Tibial nerve (tissue), 3 donors: ENCODE results near the gene STK26.

Experiments used
- POLR2A ChIP-seq, 2 donors: fragments of 450-650 bp; IDR thresholded peaks; one replicate each; pipeline ENCODE4 v1.6.1; 2017; ENCODE audit warnings: antibody characterized with exemption in 2 of 2, mild to moderate bottlenecking in 2 of 2, moderate library complexity in 2 of 2
- TF ChIP-seq, protein P1 (sequence below), 5 experiments: fragments of 200-600 bp in 3 of 5; fragments of 450-650 bp in 2 of 5; sonication (generic) in 3 of 5; IDR thresholded peaks; one replicate each; pipeline ENCODE4 v1.5.1; 2016 to 2019; ENCODE audit warnings: antibody characterized with exemption in 5 of 5, mild to moderate bottlenecking in 3 of 5, moderate library complexity in 2 of 5

DNA sequence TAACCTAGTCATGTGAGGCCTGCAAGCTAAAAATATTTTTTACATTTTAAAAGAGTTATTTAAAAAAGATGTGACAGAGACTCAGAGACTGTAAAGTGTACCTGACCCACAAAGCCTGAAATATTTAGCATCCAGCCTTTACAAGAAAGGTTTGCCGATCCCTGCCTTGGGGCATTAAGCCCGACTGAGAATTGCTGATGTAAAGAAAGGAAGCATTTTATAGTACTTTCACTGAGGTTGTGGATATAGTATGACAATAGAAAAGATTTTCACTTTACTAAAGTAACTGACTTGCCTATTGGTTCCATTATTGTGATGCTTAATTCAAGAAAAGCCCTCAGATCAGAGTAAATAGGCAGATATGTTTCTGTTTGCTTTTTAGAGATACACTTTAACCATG is 17.0 kb downstream of the STK26 start:
- TF ChIP-seq, protein P1, sequence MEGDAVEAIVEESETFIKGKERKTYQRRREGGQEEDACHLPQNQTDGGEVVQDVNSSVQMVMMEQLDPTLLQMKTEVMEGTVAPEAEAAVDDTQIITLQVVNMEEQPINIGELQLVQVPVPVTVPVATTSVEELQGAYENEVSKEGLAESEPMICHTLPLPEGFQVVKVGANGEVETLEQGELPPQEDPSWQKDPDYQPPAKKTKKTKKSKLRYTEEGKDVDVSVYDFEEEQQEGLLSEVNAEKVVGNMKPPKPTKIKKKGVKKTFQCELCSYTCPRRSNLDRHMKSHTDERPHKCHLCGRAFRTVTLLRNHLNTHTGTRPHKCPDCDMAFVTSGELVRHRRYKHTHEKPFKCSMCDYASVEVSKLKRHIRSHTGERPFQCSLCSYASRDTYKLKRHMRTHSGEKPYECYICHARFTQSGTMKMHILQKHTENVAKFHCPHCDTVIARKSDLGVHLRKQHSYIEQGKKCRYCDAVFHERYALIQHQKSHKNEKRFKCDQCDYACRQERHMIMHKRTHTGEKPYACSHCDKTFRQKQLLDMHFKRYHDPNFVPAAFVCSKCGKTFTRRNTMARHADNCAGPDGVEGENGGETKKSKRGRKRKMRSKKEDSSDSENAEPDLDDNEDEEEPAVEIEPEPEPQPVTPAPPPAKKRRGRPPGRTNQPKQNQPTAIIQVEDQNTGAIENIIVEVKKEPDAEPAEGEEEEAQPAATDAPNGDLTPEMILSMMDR (IDR thresholded peaks at IDR 0.05), result no peak
- no peak for TF ChIP-seq POLR2A (IDR thresholded peaks at IDR 0.05)
